Transverse colon (tissue), 4 donors: ENCODE data around the gene LCNL1. TPM values are rescaled to one million over a fixed set of nuclear protein-coding genes. Genes with fewer than 3 reads are reported as not detected.

Experiments
- DNase-seq: peaks from one replicate; pipeline ENCODE4 v3.0.0-alpha.2; 2019
- H3K27ac ChIP-seq, 4 donors: fragments of 200-600 bp; sonication (generic); 2 replicates each; pipeline ENCODE4 v1.5.1; 2016 to 2018; ENCODE audit warnings: inconsistent platforms in 4 of 4
- H3K27me3 ChIP-seq: fragments of 200-600 bp; sonication (generic); 2 replicates; pipeline ENCODE4 v1.5.1; 2017; ENCODE audit warnings: inconsistent platforms
- H3K36me3 ChIP-seq, 4 donors: fragments of 200-600 bp; sonication (generic); 2 replicates each; pipeline ENCODE4 v1.5.1; 2017 to 2019; ENCODE audit warnings: inconsistent platforms in 4 of 4
- H3K4me1 ChIP-seq, 4 donors: fragments of 200-600 bp; sonication (generic); 2 replicates each; pipeline ENCODE4 v1.5.1; 2017 to 2020; ENCODE audit warnings: inconsistent platforms in 4 of 4
- H3K4me3 ChIP-seq, 4 donors: fragments of 200-600 bp; sonication (generic); 1 replicate in 1 of 4; 2 replicates in 3 of 4; pipeline versions ENCODE4 v1.5.1 to v1.6.1; 2017 to 2019; ENCODE audit warnings: inconsistent platforms in 4 of 4
- H3K9me3 ChIP-seq, 2 donors: fragments of 200-600 bp; sonication (generic); 2 replicates each; pipeline ENCODE4 v1.5.1; 2017 to 2019; ENCODE audit warnings: inconsistent platforms in 2 of 2
- CTCF ChIP-seq, 5 experiments: fragments of 200-600 bp in 3 of 5; fragments of 450-650 bp in 2 of 5; sonication (generic) in 3 of 5; IDR thresholded peaks; 1 replicate in 2 of 5; 2 replicates in 3 of 5; pipeline ENCODE4 v1.5.1; 2016 to 2017; ENCODE audit warnings: antibody characterized with exemption in 5 of 5, inconsistent platforms in 3 of 5, mild to moderate bottlenecking in 2 of 5, moderate library complexity in 1 of 5
- EP300 ChIP-seq: sonication (generic); formaldehyde crosslinking; IDR thresholded peaks from one replicate; pipeline ENCODE4 v1.6.1; 2017; ENCODE audit warnings: antibody characterized with exemption, low read depth
- POLR2A ChIP-seq: fragments of 450-650 bp; IDR thresholded peaks from one replicate; pipeline ENCODE4 v1.6.1; 2016; ENCODE audit warnings: antibody characterized with exemption, mild to moderate bottlenecking, moderate library complexity
- POLR2AphosphoS5 ChIP-seq, 3 donors: sonication (generic); formaldehyde crosslinking; IDR thresholded peaks; one replicate each; pipeline ENCODE4 v1.6.1; 2016; ENCODE audit warnings: antibody characterized with exemption in 3 of 3
- WGBS, 2 donors: methylation state at CpG; one replicate each; pipeline ENCODE4 v1.1.5; 2018; ENCODE audit warnings: low coverage in 1 of 2; 5-methylcytosine and 5-hydroxymethylcytosine counted together
- in situ Hi-C, 4 donors: fragments of 200-750 bp; cut with MboI; loops; one replicate each; pipeline versions ENCODE4 v1.15.0 to v1.15.1; 2017; ENCODE audit warnings: low sequenced_read_pairs in 3 of 4, low pct_ligation_motif_present in 1 of 4, low pct_unique_long_range_greater_than_20kb in 1 of 4
- intact Hi-C: fragments of 100-400 bp; cut with DNase I; formaldehyde crosslinking; loops from one replicate; pipeline ENCODE4 v1.15.1; 2023; ENCODE audit warnings: low total_unique reads
- total RNA-seq, 4 donors: library from RNA; depleted of rRNA; stranded (reverse); fragments of >200 nt; gene quantifications; one replicate each; pipeline ENCODE4 v1.1.0, GENCODE V29; 2016

Gene LCNL1
- total RNA-seq, 4 donors from 2014 or later: 0.27 to 0.75 TPM; not detected in 2

GRCh38 chr9:137027369-137028262, 44.8 kb downstream of the LCNL1 start, which contains the start of gene ABCA2:
Gene ABCA2 (minus strand): TSS chr9:137028237. CDS start chr9:137028140, 97 bp downstream.
- Histone ChIP-seq H3K9me3 (no peaks in the 10 kb centered on the region), H3K36me3 (no peaks in the 10 kb centered on the region), H3K4me1 (peaks cover 16 to 63% (median 45%) of the 10 kb centered on the region in 4 donors), H3K27me3 (no peaks in the 10 kb centered on the region), H3K27ac (peak within 1 kb of the TSS; percentile 65 to 77 (median 70)), H3K4me3 (peak within 1 kb of the TSS; percentile 41 to 72 (median 59))
- in situ Hi-C loops (loop anchor here in 2 of 4 donors (25.0 kb wide), 1 partner anchor 240 kb away; the partner anchor contains the start of genes CCDC183 (in 2 of the 2) and TMEM141 (in 2 of the 2)), intact Hi-C loops (no loop called here)
- TF ChIP-seq POLR2A: no peak
- no peak for TF ChIP-seq POLR2AphosphoS5 (IDR thresholded peaks at IDR 0.05)
- no peak for TF ChIP-seq EP300
- TF ChIP-seq CTCF (IDR thresholded peaks at IDR 0.05): no peak
- no peak for DNase-seq
- 12% methylated on average over 32 of the region's 95 CpGs; no CpG with 5 or more reads in 1 of the 2 donors for WGBS, 2 donors

- TF ChIP-seq CTCF (IDR thresholded peaks at IDR 0.05) (peak in 3 of 5 experiments; percentile 11 to 43 (median 27)), POLR2A (no peak)
- Histone ChIP-seq H3K9me3 (no peaks in the 10 kb centered on the region), H3K27ac (peak overlapping the region; percentile 65 to 77 (median 70)), H3K27me3 (no peaks in the 10 kb centered on the region), H3K4me1 (peaks cover 16 to 55% (median 38%) of the 10 kb centered on the region in 4 donors), H3K36me3 (no peaks in the 10 kb centered on the region), H3K4me3 (peak overlapping the region; percentile 41 to 72 (median 59))
- in situ Hi-C loops (loop anchor here in 2 of 4 donors (25.0 kb wide), 1 partner anchor 241 kb away; the partner anchor contains the start of genes CCDC183 (in 2 of the 2) and TMEM141 (in 2 of the 2)), intact Hi-C loops (no loop called here)
- WGBS, 2 donors: 1% methylated on average over 50 of the region's 98 CpGs; no CpG with 5 or more reads in 1 of the 2 donors
- peak; percentile 83 for DNase-seq
These were observed 45.7 kb downstream of the LCNL1 start for GRCh38 chr9:137028263-137029057.

DNA sequence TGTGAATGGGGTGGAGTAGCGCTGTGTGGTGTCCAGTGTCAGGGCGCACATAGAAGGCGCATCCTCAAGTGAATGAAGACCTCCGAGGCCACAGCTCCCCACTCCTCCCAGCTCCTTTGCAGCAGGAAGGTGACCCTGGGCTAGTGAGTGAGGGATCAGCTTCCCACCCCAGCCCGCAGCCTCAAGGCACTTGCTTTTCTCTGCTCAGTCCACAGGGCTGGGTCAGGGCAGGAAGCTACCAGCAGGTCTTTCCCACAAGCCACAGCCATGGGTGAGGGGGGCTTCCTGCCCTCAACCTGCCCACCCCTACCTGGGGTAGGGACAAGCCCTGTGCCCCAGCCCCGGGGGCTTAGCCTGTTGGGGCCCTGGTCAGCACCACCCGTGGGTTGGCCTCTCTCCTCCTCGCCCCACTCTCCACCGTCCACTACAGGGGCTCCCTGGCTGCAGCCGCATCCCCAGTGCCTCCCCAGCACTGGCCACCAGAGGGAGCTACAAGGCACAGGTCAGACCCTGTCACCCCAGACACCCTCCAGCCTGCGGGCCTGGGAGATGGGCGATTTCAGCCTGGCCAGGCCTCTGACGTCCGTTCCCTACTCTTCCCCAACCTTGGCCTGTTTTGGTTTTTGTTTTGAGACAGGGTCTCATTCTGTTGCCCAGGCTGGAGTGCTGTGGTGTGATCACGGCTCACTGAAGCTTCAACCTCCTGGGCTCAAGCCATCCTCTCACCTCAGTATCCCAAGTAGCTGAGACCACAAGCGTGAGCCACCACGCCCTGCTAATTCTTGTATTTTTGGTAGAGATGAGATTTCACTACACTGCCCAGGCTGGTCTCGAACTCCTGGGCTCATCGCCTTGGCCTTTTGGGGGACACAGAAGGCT, 46.5 kb downstream of the LCNL1 start:
- peak; percentile 86 for DNase-seq
- intact Hi-C loops: no loop called here
- Histone ChIP-seq H3K27ac (peak overlapping the region; percentile 65 to 77 (median 70)), H3K4me3 (peak overlapping the region in 2 of 4 donors; percentile 61 to 72), H3K27me3 (no peaks in the 10 kb centered on the region), H3K36me3 (no peaks in the 10 kb centered on the region), H3K4me1 (peaks cover 16 to 55% (median 39%) of the 10 kb centered on the region in 4 donors), H3K9me3 (no peaks in the 10 kb centered on the region)
- in situ Hi-C loops: loop anchor here in 2 of 4 donors (25.0 kb wide), 1 partner anchor 242 kb away; the partner anchor contains the start of genes CCDC183 (in 2 of the 2) and TMEM141 (in 2 of the 2)
- TF ChIP-seq POLR2A (no peak), CTCF (IDR thresholded peaks at IDR 0.05) (peak; percentile 86 to 95 (median 93))
- WGBS, 2 donors: 22 to 67% methylated on average over 2 to 18 of the region's 19 CpGs
